ENCODE measurements around the gene RFX2.

- TF ChIP-seq, protein P1, sequence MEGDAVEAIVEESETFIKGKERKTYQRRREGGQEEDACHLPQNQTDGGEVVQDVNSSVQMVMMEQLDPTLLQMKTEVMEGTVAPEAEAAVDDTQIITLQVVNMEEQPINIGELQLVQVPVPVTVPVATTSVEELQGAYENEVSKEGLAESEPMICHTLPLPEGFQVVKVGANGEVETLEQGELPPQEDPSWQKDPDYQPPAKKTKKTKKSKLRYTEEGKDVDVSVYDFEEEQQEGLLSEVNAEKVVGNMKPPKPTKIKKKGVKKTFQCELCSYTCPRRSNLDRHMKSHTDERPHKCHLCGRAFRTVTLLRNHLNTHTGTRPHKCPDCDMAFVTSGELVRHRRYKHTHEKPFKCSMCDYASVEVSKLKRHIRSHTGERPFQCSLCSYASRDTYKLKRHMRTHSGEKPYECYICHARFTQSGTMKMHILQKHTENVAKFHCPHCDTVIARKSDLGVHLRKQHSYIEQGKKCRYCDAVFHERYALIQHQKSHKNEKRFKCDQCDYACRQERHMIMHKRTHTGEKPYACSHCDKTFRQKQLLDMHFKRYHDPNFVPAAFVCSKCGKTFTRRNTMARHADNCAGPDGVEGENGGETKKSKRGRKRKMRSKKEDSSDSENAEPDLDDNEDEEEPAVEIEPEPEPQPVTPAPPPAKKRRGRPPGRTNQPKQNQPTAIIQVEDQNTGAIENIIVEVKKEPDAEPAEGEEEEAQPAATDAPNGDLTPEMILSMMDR (IDR thresholded peaks at IDR 0.05; ENCODE audit: low read depth, low read length, poor library complexity, severe bottlenecking) = no peak
- TF ChIP-seq EZH2phosphoT487 (IDR thresholded peaks at IDR 0.05; ENCODE audit: borderline replicate concordance, low read length) = no peak
Observed at GRCh38 chr19:6048348-6048747, 62.0 kb downstream of the RFX2 start.

Measured in DOHH2 (cell line).